ENCODE measurements around the gene TBC1D32. TPM values are rescaled to one million over a fixed set of nuclear protein-coding genes. Genes with fewer than 3 reads are reported as not detected.
A peak's percentile ranks its signal among the peaks of the same experiment; 100 is the strongest.
"Not testable (repeated sequence)": the region's sequence is repeated elsewhere in the genome, so short reads cannot be mapped to it uniquely, and the experiment has no call there.

TBC1D32 gene, protein sequence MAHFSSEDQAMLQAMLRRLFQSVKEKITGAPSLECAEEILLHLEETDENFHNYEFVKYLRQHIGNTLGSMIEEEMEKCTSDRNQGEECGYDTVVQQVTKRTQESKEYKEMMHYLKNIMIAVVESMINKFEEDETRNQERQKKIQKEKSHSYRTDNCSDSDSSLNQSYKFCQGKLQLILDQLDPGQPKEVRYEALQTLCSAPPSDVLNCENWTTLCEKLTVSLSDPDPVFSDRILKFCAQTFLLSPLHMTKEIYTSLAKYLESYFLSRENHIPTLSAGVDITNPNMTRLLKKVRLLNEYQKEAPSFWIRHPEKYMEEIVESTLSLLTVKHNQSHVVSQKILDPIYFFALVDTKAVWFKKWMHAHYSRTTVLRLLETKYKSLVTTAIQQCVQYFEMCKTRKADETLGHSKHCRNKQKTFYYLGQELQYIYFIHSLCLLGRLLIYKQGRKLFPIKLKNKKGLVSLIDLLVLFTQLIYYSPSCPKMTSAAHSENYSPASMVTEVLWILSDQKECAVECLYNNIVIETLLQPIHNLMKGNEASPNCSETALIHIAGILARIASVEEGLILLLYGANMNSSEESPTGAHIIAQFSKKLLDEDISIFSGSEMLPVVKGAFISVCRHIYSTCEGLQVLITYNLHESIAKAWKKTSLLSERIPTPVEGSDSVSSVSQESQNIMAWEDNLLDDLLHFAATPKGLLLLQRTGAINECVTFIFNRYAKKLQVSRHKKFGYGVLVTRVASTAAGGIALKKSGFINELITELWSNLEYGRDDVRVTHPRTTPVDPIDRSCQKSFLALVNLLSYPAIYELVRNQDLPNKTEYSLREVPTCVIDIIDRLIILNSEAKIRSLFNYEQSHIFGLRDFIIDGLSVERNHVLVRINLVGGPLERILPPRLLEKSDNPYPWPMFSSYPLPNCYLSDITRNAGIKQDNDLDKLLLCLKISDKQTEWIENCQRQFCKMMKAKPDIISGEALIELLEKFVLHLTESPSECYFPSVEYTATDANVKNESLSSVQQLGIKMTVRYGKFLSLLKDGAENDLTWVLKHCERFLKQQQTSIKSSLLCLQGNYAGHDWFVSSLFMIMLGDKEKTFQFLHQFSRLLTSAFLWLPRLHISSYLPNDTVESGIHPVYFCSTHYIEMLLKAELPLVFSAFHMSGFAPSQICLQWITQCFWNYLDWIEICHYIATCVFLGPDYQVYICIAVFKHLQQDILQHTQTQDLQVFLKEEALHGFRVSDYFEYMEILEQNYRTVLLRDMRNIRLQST
- total RNA-seq, result 3.1 TPM
- long read RNA-seq, partial matches to known transcripts, result 0 of 1 reads
- long read RNA-seq, other reads (novel, unspliced or antisense), result 1 of 1 reads

DNA sequence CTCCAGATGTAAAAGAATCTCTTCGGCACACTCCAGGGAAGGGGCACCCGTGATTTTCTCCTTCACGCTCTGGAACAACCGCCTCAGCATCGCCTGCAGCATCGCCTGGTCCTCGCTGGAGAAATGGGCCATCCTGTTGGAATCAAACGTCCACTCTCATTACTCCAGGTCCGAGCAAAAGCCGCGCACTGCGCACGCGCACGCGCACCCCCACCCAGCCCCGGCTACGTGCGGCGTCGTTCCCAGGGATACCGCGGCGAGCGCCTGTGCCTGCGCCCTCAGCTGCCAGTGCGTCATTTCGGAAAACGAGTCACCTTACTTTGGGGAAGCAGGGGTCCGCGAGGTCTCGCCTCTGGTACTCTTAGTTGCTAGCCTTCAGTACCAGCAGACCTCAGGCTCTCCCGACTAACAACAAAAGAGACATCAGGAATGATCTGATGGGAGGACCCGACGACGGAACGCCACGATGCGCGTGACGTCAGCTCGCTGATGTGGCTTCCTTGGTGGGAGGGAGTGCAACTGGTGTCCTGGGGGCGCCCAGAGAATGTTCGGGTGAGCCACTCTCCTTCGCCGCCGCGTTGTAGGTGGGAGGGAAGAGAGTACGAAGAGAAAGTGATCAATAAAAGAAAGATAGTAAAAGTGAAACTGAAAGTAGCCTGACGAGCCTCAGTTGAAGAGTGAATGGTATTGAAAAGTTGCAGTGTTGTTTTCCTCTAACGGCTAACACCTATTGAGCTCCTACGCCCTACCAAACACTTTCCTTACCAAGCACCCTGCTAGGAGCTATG, at the start of gene TBC1D32:
TBC1D32 (minus strand) TSS at position 182 of the 788 bp plus-strand sequence; CDS start at position 132, 50 bp downstream.
- peak; percentile 94 for DNase-seq (ENCODE audit: missing footprints)
- ATAC-seq, result peak; percentile 100
- intact Hi-C loops (cut with DNase I), result loop anchor here (10.0 kb wide), 2 partner anchors 850 to 1060 kb away; partner anchors contain the start of gene HSF2

DNA sequence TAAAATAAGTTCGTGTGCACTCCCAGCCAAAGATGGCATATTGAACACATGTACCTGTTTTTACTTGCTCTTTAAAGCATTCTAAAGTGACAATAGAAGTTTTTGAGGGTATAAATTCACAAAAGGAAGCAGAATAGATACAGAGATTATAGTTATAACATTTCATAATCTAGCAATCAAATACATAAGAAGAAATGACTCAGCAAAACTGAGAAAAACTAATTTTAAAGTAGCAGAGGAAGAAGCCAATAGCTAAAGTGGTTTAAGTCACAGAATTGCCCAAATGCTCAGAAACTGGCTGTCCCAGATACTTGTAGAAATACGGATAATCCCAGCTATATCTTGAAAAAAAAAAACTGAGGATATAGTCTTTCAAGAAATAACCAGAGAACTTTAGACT, 49.2 kb upstream of the TBC1D32 start:
- intact Hi-C loops (cut with DNase I), result no loop called here
- ATAC-seq, result no peak

DNA sequence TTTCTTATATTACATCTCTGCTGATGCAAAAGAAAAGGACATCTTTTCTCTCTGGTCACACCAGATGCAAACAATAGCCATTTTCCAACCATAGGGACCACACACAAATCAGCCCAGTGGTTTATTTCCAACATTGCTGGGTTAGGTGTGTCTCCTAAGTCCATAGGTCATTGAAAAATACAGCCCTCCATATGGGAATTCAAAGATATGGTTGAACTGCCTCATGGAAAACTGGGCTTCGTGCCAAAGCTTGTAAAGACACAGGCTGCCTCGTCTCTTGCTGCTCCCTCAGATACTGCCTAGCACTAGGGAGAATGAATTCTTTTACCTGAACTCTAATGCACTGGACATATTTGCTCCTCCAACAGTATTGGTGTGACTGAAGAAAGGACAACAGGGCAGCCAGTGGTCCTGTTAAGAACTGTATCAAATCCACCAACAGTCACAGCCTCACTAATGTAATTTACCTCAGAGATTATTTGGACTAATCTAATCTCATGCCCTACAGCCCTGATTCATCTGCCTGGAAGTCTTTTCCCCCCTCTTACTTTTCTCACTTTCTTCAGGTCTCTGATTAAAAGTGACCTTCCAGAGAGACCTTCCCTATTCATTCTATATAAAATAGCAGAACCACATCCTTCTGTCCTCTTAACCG, 48.3 kb upstream of the TBC1D32 start:
- intact Hi-C loops (cut with DNase I), result no loop called here
- DNase-seq (ENCODE audit: missing footprints) (no peak), ATAC-seq (no peak)

More for the DNA sequence above, 49.2 kb upstream of the TBC1D32 start:
- DNase-seq (ENCODE audit: missing footprints), result no peak

DNA sequence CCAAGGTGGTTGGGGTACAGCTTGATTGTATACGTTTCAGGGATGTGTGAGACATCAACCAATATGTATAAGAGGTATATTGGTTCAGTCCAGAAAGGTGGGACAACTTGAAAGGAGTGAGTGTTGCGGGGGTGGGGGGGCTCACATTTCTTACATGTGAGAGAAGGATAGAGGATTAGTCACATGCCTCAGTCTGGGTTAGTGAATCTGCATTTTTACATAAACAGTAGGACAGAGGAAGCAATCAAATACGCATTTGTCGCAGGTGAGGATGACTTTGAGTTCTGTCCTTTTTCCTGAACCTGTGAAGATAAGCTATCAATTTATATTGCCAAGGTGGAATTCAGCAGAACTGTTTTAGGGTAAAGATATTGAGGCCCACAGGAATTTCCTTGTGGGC, 42.1 kb upstream of the TBC1D32 start:
- intact Hi-C loops (cut with DNase I), result no loop called here
- no peak for ATAC-seq
- DNase-seq (ENCODE audit: missing footprints), result no peak

DNA sequence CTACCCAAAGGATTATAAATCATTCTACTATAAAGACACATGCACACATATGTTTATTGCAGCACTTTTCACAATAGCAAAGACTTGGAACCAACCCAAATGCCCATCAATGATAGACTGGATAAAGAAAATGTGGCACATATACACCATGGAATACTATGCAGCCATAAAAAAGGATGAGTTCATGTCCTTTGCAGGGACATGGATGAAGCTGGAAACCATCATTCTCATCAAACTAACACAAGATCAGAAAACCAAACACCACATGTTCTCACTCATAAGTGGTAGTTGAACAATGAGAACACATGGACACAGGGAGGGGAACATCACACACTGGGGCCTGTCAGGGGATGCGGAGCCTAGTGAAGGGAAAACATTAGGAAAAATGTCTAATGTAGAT, 39.9 kb upstream of the TBC1D32 start:
- ATAC-seq; intact Hi-C loops (cut with DNase I); DNase-seq (ENCODE audit: missing footprints): not testable (repeated sequence)

DNA sequence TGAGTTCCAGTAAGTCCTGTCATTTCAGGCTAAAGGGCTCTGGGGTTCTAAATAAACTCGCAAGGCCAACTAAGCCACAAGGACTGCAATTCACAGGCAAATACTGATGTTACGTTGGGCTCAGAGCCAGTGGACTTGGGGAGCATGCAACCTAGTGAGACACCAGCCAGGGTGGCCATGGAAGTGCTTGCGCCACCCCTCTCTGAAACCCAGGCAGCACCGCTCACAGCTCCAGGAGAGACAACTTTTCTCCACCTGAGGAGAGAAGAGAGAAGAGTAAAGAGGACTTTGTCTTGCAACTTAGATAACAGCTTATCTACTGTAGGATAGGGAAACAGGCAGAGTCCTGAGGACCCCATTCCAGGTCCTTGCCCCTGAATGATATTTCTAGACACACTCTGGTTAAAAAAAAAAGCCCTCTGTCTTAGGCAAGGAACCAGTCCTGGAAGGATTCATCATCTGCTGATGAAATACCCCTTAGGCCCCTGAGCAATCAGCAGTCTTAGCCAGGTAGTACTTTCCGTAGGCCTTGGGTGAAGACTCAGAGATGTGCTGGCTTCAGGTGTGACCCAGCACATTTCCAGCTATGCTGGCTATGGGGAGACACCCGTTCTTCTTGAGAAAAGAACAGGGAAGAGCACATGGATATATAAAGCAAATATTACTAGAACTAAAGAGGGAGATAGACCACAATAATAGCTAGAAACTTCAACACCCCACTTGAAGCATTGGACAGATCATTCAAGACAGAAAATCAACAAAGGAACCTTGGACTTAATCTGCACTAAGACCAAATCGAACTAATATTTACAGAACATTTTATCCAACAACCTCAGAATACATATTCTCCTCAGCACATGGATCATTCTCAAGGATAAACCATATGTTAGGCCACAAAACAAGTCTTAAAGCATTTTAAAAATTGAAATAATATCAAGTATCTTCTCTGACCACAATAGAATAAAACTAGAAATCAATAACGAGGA, 31.5 kb upstream of the TBC1D32 start:
- DNase-seq (ENCODE audit: missing footprints) (no peak), ATAC-seq (no peak)
- intact Hi-C loops (cut with DNase I), result no loop called here

DNA sequence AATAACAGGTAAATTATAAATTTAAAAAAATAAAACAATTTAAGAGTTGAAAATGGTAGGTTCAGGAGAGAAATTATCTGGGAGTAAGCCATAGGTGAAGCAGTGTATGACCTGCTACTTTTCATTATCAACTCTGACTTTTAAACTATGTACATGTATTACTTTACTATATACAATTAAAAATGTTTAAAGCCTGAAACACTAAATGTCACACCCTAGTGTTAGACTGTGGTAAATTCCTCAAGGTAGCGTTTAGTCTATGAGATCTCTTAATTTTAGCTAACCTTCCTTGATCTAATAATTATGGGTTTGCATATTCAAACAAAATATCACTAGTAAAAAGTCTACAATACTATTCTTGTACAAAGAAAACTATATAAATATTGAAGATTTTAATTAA, 22.3 kb upstream of the TBC1D32 start:
- DNase-seq (ENCODE audit: missing footprints) (no peak), ATAC-seq (no peak)
- intact Hi-C loops (cut with DNase I), result no loop called here

DNA sequence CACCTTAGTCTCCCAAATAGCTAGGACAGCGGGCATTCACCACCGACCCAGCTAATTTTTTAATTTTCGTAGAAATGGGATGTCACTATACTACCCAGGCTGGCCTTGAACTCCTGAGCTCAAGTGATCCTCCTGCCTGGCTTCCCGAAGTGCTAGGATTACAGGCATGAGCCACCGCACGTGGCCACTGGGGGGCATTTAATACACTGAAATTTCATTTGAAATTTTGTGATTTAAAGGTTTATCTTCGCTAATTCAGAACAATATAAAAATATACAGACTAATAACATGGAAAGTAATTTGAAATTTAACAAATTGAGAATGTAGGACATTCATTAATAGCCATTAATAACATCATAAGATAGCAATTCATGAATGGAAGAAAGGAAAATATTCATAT, 20.5 kb upstream of the TBC1D32 start:
- DNase-seq (ENCODE audit: missing footprints) (no peak), ATAC-seq (no peak)
- intact Hi-C loops (cut with DNase I), result no loop called here

DNA sequence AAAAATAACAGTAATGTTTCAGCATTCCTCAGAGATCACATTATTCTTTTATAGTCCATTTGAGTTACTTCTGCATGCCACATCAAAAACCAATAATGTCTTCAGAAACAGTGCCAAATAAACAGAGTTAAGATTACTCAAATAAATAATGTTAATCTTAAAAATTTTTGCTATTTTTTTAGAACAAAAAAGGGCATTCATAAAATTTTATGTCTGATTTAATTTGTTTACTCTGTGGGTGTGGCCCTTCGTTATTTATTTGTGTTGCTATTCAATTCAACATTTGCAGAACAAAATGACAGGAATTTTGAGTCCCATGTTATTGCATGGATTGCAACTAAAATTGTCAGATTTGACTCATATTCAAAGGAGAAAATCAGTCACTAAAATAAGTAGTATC, 18.7 kb upstream of the TBC1D32 start:
- no peak for ATAC-seq
- intact Hi-C loops (cut with DNase I), result no loop called here
- DNase-seq (ENCODE audit: missing footprints), result no peak

DNA sequence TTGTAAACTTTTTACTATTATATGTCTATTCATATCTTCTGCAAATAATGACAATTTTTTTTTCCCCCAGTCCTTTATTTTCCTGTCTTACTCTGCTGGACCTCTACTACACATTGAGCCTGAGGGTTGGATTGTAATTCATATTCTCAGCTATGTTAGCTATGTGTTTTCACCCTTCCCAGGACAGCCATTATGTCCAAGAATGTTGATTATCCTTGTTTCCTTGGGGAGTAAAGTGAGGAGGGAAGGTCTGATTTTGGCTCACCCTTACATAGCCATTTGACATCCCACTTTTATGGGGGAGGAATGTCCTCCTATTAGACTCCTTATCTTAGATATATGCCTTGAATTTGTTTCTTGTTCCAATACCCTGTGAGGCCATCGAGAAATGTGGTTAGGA, 17.6 kb upstream of the TBC1D32 start:
- DNase-seq (ENCODE audit: missing footprints) (no peak), ATAC-seq (no peak)
- intact Hi-C loops (cut with DNase I), result no loop called here

DNA sequence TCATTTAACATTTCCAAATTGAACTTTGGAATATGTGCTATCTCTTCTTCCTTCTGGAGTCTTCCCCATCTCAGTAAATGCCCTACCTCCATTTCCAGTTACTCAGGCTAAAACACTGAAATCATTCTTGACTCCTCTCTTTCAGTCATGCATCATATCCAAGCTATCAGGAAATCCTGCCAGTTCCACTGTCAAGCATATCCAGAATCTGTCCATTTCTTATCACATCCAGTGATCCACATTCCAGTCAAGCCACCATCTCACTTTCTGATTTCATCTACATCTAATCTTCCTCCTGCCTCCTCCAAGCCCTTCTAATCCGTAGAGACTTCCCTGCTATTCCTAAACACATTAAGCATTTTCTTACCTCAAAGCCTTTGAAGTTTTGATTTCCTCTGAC, 15.3 kb upstream of the TBC1D32 start:
- no peak for DNase-seq (ENCODE audit: missing footprints)
- no peak for ATAC-seq

DNA sequence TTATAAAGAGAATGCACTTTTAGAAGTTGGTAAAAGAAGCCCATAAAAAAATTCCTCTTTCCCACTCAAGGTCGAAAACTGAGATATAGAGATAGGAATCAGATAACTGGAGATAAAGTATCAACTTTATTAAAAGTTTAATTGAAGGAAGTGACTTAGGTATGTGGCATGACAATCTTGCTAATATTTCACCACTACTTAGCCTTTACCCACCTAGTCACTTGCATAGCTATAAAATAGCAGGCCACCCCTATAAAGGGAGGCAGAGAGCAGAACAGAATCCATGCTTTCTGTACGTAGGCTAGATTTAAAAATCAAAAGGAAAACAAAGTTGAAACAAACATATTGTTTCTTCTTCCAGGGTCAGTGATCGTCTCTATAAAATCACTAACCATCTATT, 13.2 kb upstream of the TBC1D32 start:
- DNase-seq (ENCODE audit: missing footprints), result no peak
- no peak for ATAC-seq
- intact Hi-C loops (cut with DNase I), result no loop called here

More for the DNA sequence above, 15.3 kb upstream of the TBC1D32 start:
- intact Hi-C loops (cut with DNase I), result no loop called here

DNA sequence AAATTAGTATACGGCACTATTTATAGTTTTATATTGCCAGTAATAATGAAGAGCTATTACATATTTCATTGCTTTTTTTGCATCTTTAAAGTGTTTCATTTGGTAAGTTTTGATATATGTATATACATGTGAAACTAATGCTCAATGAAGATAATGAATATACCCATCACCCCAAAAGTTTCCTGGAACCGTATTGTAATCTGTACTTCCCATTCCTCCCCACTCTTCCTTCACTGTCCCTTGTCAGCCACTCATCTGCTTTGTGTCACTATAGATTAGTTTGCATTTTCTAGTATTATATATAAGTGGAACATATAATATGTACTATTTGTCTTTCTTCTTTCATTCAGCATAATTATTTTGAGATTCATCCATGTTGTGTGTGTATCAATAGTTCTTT, 10.3 kb upstream of the TBC1D32 start:
- DNase-seq (ENCODE audit: missing footprints), result no peak
- intact Hi-C loops (cut with DNase I), result no loop called here
- ATAC-seq, result no peak

DNA sequence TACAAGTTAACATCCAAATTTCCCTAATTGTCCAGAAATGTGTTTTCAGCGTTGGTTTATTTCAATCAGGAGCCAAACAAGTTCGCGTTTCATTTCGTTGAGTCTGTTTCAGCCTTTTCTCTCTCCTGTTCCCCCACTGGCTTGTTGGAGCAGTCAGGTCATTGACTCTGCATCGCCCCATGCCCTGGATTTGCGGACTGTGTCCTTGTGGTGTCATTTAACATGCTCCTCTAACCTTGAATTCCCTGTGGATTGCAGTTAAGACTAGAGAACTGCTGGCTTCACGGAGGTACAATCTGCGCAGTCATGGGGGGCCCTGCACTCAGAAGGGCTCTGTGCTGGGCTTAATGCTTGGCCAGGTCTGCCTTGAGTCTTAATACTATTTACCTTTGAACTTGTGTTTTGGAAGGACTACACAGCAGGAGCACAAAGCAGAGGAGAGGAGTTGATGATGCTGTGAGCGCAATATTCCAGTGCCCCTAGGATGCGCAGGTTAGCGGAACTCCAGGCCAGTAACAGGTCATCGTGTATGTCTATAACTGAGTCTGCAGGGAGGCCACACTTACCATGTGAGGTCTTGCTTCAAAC, 5.5 kb upstream of the TBC1D32 start:
- intact Hi-C loops (cut with DNase I), result loop anchor here (10.0 kb wide), 2 partner anchors 845 to 1055 kb away; partner anchors contain the start of gene HSF2
- DNase-seq (ENCODE audit: missing footprints) (no peak), ATAC-seq (no peak)

DNA sequence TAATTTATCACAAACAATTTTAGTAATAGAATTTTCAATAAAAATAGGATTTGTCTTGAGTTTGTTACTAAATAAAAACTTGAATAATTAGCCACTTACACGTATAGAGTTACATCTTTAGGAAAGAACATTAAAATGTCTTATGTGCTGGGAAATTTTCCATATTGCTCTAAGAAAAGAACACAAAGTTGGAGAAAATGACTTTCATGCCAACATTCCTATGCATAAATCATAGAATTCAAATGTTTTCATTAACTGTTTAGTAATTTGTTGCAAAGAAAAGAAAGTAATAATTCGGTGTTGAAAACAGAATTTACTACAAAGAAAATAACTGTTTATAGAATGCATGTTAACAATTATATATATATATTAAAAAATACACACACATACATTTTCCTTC, 4.7 kb upstream of the TBC1D32 start:
- DNase-seq (ENCODE audit: missing footprints), result no peak
- intact Hi-C loops (cut with DNase I), result loop anchor here (10.0 kb wide), 2 partner anchors 846 to 1056 kb away; partner anchors contain the start of gene HSF2
- no peak for ATAC-seq

DNA sequence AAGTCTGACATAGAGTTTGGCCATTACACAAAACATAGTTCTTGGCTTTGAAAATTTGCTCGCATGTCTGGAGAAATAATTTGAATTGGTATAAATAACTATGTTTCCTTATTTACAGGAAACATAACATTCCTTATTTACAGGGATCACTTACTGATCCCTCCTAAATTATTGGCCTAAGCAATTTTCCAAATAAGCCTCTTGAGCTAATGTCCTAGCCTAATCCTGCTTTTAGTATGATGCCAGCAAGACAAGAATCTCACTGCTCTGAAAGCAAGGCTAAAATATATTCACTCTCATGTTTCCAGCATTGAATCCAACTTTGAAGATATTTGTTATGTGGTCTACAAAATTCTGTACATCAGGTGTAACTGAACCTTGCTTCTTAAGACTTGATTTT, 4.1 kb upstream of the TBC1D32 start:
- DNase-seq (ENCODE audit: missing footprints) (no peak), ATAC-seq (no peak)
- intact Hi-C loops (cut with DNase I), result loop anchor here (10.0 kb wide), 2 partner anchors 846 to 1056 kb away; partner anchors contain the start of gene HSF2

All from Right ventricle myocardium inferior (tissue), 1 donor.